Measurements from ENCODE around the gene TMBIM4.

The TMBIM4 gene

GRCh38 chr12:66137937-66138336 is 31.9 kb downstream of the TMBIM4 start:
- no peak for DNase-seq

GRCh38 chr12:66132408-66132807 is 37.4 kb downstream of the TMBIM4 start:
- DNase-seq = no peak

GRCh38 chr12:66131067-66131688 is 38.6 kb downstream of the TMBIM4 start:
- DNase-seq = no peak

GRCh38 chr12:66130267-66131066 is 39.3 kb downstream of the TMBIM4 start, which contains the start of gene LLPH:
Gene LLPH (minus strand): TSS chr12:66130750. CDS start chr12:66129106, 1,644 bp downstream.
- peak; percentile 87 to 89 for DNase-seq

- DNase-seq = no peak
These were observed 39.9 kb downstream of the TMBIM4 start for GRCh38 chr12:66129934-66130266.

GRCh38 chr12:66127650-66128049 is 42.1 kb downstream of the TMBIM4 start:
- DNase-seq = no peak

- no peak for DNase-seq
These were observed 49.3 kb downstream of the TMBIM4 start for GRCh38 chr12:66120477-66120876.

GRCh38 chr12:66119870-66120241 is 49.9 kb downstream of the TMBIM4 start:
- DNase-seq = no peak

- DNase-seq = no peak
These were observed 50.4 kb downstream of the TMBIM4 start for GRCh38 chr12:66119229-66119869.

- DNase-seq = no peak
These were observed 51.4 kb downstream of the TMBIM4 start for GRCh38 chr12:66118240-66118891.

GRCh38 chr12:66117242-66117641 is 52.6 kb downstream of the TMBIM4 start:
- DNase-seq = no peak

- DNase-seq = no peak
These were observed 54.7 kb downstream of the TMBIM4 start for GRCh38 chr12:66115071-66115600.

- no peak for DNase-seq
These were observed 56.3 kb downstream of the TMBIM4 start for GRCh38 chr12:66113471-66113870.

- DNase-seq = no peak
These were observed 58.2 kb downstream of the TMBIM4 start for GRCh38 chr12:66111605-66112004.

- no peak for DNase-seq
These were observed 60.7 kb downstream of the TMBIM4 start for GRCh38 chr12:66109056-66109455.

- no peak for DNase-seq
These were observed 61.4 kb downstream of the TMBIM4 start for GRCh38 chr12:66108386-66108785.

GRCh38 chr12:66107451-66107915 is 62.3 kb downstream of the TMBIM4 start:
- peak; percentile 21 to 66 for DNase-seq

- no peak for DNase-seq
These were observed 66.5 kb downstream of the TMBIM4 start for GRCh38 chr12:66103016-66103913.

GRCh38 chr12:66092559-66093269 is 77.1 kb downstream of the TMBIM4 start:
- DNase-seq = no peak

- no peak for DNase-seq
These were observed 79.6 kb downstream of the TMBIM4 start for GRCh38 chr12:66090157-66090556.

GRCh38 chr12:66087365-66087943 is 82.3 kb downstream of the TMBIM4 start:
- DNase-seq = peak; percentile 20 to 36
